ENCODE data around the gene TULP4. TPM values are rescaled to one million over a fixed set of nuclear protein-coding genes. Genes with fewer than 3 reads are reported as not detected.
A peak's percentile ranks its signal among the peaks of the same experiment; 100 is the strongest.

Gene TULP4
- total and polyA plus RNA-seq, 2 donors (not counting 1 experiment from before 2014, with no cell fraction given) = 12.0 to 90.0 TPM

- H4K20me1 ChIP-seq (ENCODE audit: control insufficient read depth, insufficient read depth, low read length, poor library complexity, severe bottlenecking) = peaks cover 8% of the 10 kb centered on the region
- no peak overlapping the region for H3K9ac ChIP-seq (ENCODE audit: low read length)
- H3K36me3 ChIP-seq (replicated peaks in 1 of 2; ENCODE audit: control extremely low read depth in 1 of 2, control insufficient read depth in 1 of 2, extremely low read depth in 1 of 2, insufficient read depth in 2 of 2, low read length in 1 of 2) = no peaks in the 10 kb centered on the region
- no peak overlapping the region for H2AFZ ChIP-seq (ENCODE audit: insufficient read depth, low read depth, low read length, poor library complexity, severe bottlenecking)
- no peak overlapping the region for H3K4me2 ChIP-seq (replicated peaks; ENCODE audit: low read depth, low read length, poor library complexity, severe bottlenecking)
- H3K4me3 ChIP-seq (ENCODE audit: control extremely low read depth in 1 of 5, extremely low read depth in 1 of 5, insufficient read depth in 1 of 5, low read depth in 2 of 5, low read length in 4 of 5) = no peak overlapping the region
- ChIA-PET POLR2A (interaction anchor here (0.6 kb wide), 1 partner anchor 8 kb away, joined by 6 read pairs; no protein-coding TSS in a partner anchor), CTCF (interaction anchor here (0.6 kb wide), 1 partner anchor 59 kb away, joined by 3 read pairs; no protein-coding TSS in a partner anchor)
- no peaks in the 10 kb centered on the region for H3K27me3 ChIP-seq (replicated peaks in 1 of 4; ENCODE audit: control extremely low read depth in 1 of 4, control insufficient read depth in 3 of 4, insufficient read depth in 4 of 4, low read length in 3 of 4)
- 100% methylated on average over 7 of the region's 13 CpGs for WGBS (ENCODE audit: insufficient coverage)
- no peak overlapping the region for H3K27ac ChIP-seq (ENCODE audit: low read length in 2 of 2)
- peaks cover 55% of the 10 kb centered on the region for H3K79me2 ChIP-seq (ENCODE audit: control insufficient read depth, insufficient read depth, low read length)
- Mint-ChIP-seq H3K4me3 (no peak overlapping the region), H3K27ac (no peak overlapping the region), H3K9me3 (ENCODE audit: insufficient read depth) (no peaks in the 10 kb centered on the region), H3K27me3 (no peaks in the 10 kb centered on the region), H3K4me1 (peaks cover 20% of the 10 kb centered on the region)
- DNase-seq (no peak), ATAC-seq (ENCODE audit: low read depth) (no peak)
- no peaks in the 10 kb centered on the region for H3K9me3 ChIP-seq (ENCODE audit: control extremely low read depth in 1 of 3, control insufficient read depth in 2 of 3, insufficient read depth in 1 of 3, low read length in 2 of 3)
- peaks cover 10 to 13% of the 10 kb centered on the region in 2 donors for H3K4me1 ChIP-seq (ENCODE audit: control insufficient read depth in 2 of 2, insufficient read depth in 2 of 2, low read length in 2 of 2)
- no peak for TF ChIP-seq CTCF (IDR thresholded peaks at IDR 0.05)
- TF ChIP-seq EZH2 (IDR thresholded peaks at IDR 0.05; ENCODE audit: borderline replicate concordance, insufficient read depth, low read depth, low read length, poor library complexity, severe bottlenecking) = no peak
- intact Hi-C loops (cut with micrococcal nuclease) = no loop called here
Measured at GRCh38 chr6:158279615-158280014, 32.6 kb upstream of the TULP4 start.

GRCh38 chr6:158283304-158283980 lies 28.8 kb upstream of the TULP4 start:
- TF ChIP-seq CTCF (IDR thresholded peaks at IDR 0.05) = no peak
- TF ChIP-seq EZH2 (IDR thresholded peaks at IDR 0.05; ENCODE audit: borderline replicate concordance, insufficient read depth, low read depth, low read length, poor library complexity, severe bottlenecking) = no peak
- intact Hi-C loops (cut with micrococcal nuclease) = no loop called here

More at GRCh38 chr6:158283304-158283980, 28.8 kb upstream of the TULP4 start:
- Mint-ChIP-seq H3K27ac (peak overlapping the region; percentile 23), H3K9me3 (ENCODE audit: insufficient read depth) (no peaks in the 10 kb centered on the region), H3K27me3 (no peaks in the 10 kb centered on the region), H3K4me1 (peaks cover 32% of the 10 kb centered on the region), H3K4me3 (no peak overlapping the region)
- peaks cover 10 to 13% of the 10 kb centered on the region in 2 donors for H3K4me1 ChIP-seq (ENCODE audit: control insufficient read depth in 2 of 2, insufficient read depth in 2 of 2, low read length in 2 of 2)
- H3K4me2 ChIP-seq (replicated peaks; ENCODE audit: low read depth, low read length, poor library complexity, severe bottlenecking) = peak overlapping the region; percentile 12
- no peaks in the 10 kb centered on the region for H3K36me3 ChIP-seq (replicated peaks in 1 of 2; ENCODE audit: control extremely low read depth in 1 of 2, control insufficient read depth in 1 of 2, extremely low read depth in 1 of 2, insufficient read depth in 2 of 2, low read length in 1 of 2)
- no peak overlapping the region for H3K9ac ChIP-seq (ENCODE audit: low read length)
- H3K79me2 ChIP-seq (ENCODE audit: control insufficient read depth, insufficient read depth, low read length) = peaks cover 21% of the 10 kb centered on the region
- WGBS (ENCODE audit: insufficient coverage) = no CpG with 5 or more reads among the region's 4 CpGs
- POLR2A ChIA-PET = interaction anchor here (0.8 kb wide), 1 partner anchor 9 kb away, joined by 3 read pairs; no protein-coding TSS in a partner anchor
- no peak overlapping the region for H2AFZ ChIP-seq (ENCODE audit: insufficient read depth, low read depth, low read length, poor library complexity, severe bottlenecking)
- H4K20me1 ChIP-seq (ENCODE audit: control insufficient read depth, insufficient read depth, low read length, poor library complexity, severe bottlenecking) = no peaks in the 10 kb centered on the region
- H3K4me3 ChIP-seq (ENCODE audit: control extremely low read depth in 1 of 5, extremely low read depth in 1 of 5, insufficient read depth in 1 of 5, low read depth in 2 of 5, low read length in 4 of 5) = no peak overlapping the region
- H3K27me3 ChIP-seq (replicated peaks in 1 of 4; ENCODE audit: control extremely low read depth in 1 of 4, control insufficient read depth in 3 of 4, insufficient read depth in 4 of 4, low read length in 3 of 4) = no peaks in the 10 kb centered on the region
- no peak for DNase-seq
- H3K9me3 ChIP-seq (ENCODE audit: control extremely low read depth in 1 of 3, control insufficient read depth in 2 of 3, insufficient read depth in 1 of 3, low read length in 2 of 3) = no peaks in the 10 kb centered on the region
- H3K27ac ChIP-seq (ENCODE audit: low read length in 2 of 2) = peak overlapping the region; percentile 11 to 62
- peak; percentile 65 for ATAC-seq (ENCODE audit: low read depth)
- CTCF ChIA-PET = no interaction called here
